Astrocyte (in vitro differentiated cells and primary cell): ENCODE results near the gene SBNO2. TPM values are rescaled to one million over a fixed set of nuclear protein-coding genes. Genes with fewer than 3 reads are reported as not detected.

Experiments used
- DNase-seq: peaks from one replicate; pipeline ENCODE4 v3.0.0-alpha.2; 2010; ENCODE audit warnings: low read depth
- FAIRE-seq: peaks from 2 replicates; lab custom pipeline; 2011; peaks lifted over from hg19 to GRCh38; lab: Jason Lieb, UNC
- H2AFZ ChIP-seq: 2 replicates; pipeline ENCODE4 v1.6.0; 2012; ENCODE audit warnings: low read depth, low read length, inconsistent platforms
- H3K27ac ChIP-seq: 2 replicates; pipeline ENCODE4 v1.5.1; 2011; ENCODE audit warnings: low read depth, low read length, inconsistent platforms
- H3K27me3 ChIP-seq: 2 replicates; pipeline ENCODE4 v1.6.0; 2011; ENCODE audit warnings: low read length, inconsistent platforms; ENCODE audit not compliant: insufficient read depth
- H3K36me3 ChIP-seq: 2 replicates; pipeline ENCODE4 v1.5.1; 2011; ENCODE audit warnings: low read length, inconsistent platforms; ENCODE audit not compliant: insufficient read depth
- H3K4me1 ChIP-seq: 2 replicates; pipeline ENCODE4 v1.5.1; 2011; ENCODE audit warnings: low read length, inconsistent platforms; ENCODE audit not compliant: insufficient read depth
- H3K4me2 ChIP-seq: 2 replicates; pipeline ENCODE4 v1.6.0; 2012; ENCODE audit warnings: low read length, inconsistent platforms
- H3K4me3 ChIP-seq: 2 replicates; pipeline ENCODE4 v1.5.1; 2011; ENCODE audit warnings: low read depth, mild to moderate bottlenecking, low read length, inconsistent platforms; ENCODE audit not compliant: insufficient read depth
- H3K79me2 ChIP-seq: 2 replicates; pipeline ENCODE4 v1.6.0; 2012; ENCODE audit warnings: mild to moderate bottlenecking, low read length, inconsistent platforms; ENCODE audit not compliant: insufficient read depth
- H3K9ac ChIP-seq: 2 replicates; pipeline ENCODE4 v1.6.0; 2012; ENCODE audit warnings: mild to moderate bottlenecking, low read length, inconsistent platforms
- H3K9me3 ChIP-seq: 2 replicates; pipeline ENCODE4 v1.5.1; 2012; ENCODE audit warnings: low read depth, mild to moderate bottlenecking, low read length, inconsistent platforms; ENCODE audit not compliant: insufficient read depth
- H4K20me1 ChIP-seq: 2 replicates; pipeline ENCODE4 v1.6.0; 2012; ENCODE audit warnings: low read length, inconsistent platforms; ENCODE audit not compliant: insufficient read depth
- H3K27ac Mint-ChIP-seq: one replicate; pipeline ENCODE4 v1.8.0; 2021; ENCODE audit warnings: mild to moderate bottlenecking, mixed read lengths; ENCODE audit not compliant: unreplicated experiment
- H3K27me3 Mint-ChIP-seq: one replicate; pipeline ENCODE4 v1.8.0; 2021; ENCODE audit warnings: low read depth, mixed read lengths; ENCODE audit not compliant: unreplicated experiment
- H3K36me3 Mint-ChIP-seq: one replicate; pipeline ENCODE4 v1.8.0; 2021; ENCODE audit warnings: low read depth, mixed read lengths; ENCODE audit not compliant: unreplicated experiment
- H3K4me1 Mint-ChIP-seq: one replicate; pipeline ENCODE4 v1.8.0; 2021; ENCODE audit warnings: low read depth, mixed read lengths; ENCODE audit not compliant: unreplicated experiment
- H3K4me3 Mint-ChIP-seq: one replicate; pipeline ENCODE4 v1.8.0; 2021; ENCODE audit warnings: mild to moderate bottlenecking, moderate library complexity, mixed read lengths; ENCODE audit not compliant: unreplicated experiment
- H3K9me3 Mint-ChIP-seq: one replicate; pipeline ENCODE4 v1.8.0; 2021; ENCODE audit warnings: mild to moderate bottlenecking, mixed read lengths; ENCODE audit not compliant: unreplicated experiment
- CTCF ChIP-seq: IDR thresholded peaks from 2 replicates; pipeline ENCODE4 v1.5.1; 2011; ENCODE audit warnings: low read depth, mild to moderate bottlenecking, inconsistent platforms, low read length, moderate library complexity; ENCODE audit not compliant: insufficient read depth
- EZH2 ChIP-seq: IDR thresholded peaks from 2 replicates; pipeline ENCODE4 v1.6.1; 2012; ENCODE audit warnings: mild to moderate bottlenecking, low read length, inconsistent platforms; ENCODE audit not compliant: insufficient read depth
- total RNA-seq: library from RNA; stranded (reverse); gene quantifications from 2 replicates; pipeline ENCODE4 v1.2.1, GENCODE V29; 2021

The SBNO2 gene
- total RNA-seq, 1 donor from 2014 or later, result 39.3 TPM

- DNase-seq, result no peak
- peaks cover 18% of the 10 kb centered on the region for H3K36me3 Mint-ChIP-seq
- H3K4me3 Mint-ChIP-seq, result no peak overlapping the region
Observed at GRCh38 chr19:1123381-1123780, 50.7 kb downstream of the SBNO2 start.

GRCh38 chr19:1122972-1123363 is 51.1 kb downstream of the SBNO2 start:
- no peaks in the 10 kb centered on the region for H3K9me3 ChIP-seq
- no peak overlapping the region for H3K4me3 Mint-ChIP-seq
- H2AFZ ChIP-seq, result no peak overlapping the region
- H3K4me1 ChIP-seq, result peaks cover 10% of the 10 kb centered on the region
- FAIRE-seq (no peak), DNase-seq (peak; percentile 44)
- H3K27me3 ChIP-seq, result no peaks in the 10 kb centered on the region
- H3K79me2 ChIP-seq, result peaks cover 35% of the 10 kb centered on the region
- peaks cover 9% of the 10 kb centered on the region for H3K36me3 ChIP-seq
- no peak overlapping the region for H3K9ac ChIP-seq
- H3K9me3 Mint-ChIP-seq, result peaks cover 2% of the 10 kb centered on the region
- no peak overlapping the region for H3K27ac Mint-ChIP-seq
- TF ChIP-seq CTCF (no peak), EZH2 (no peak)
- H3K27ac ChIP-seq, result no peak overlapping the region
- H4K20me1 ChIP-seq, result peaks cover 42% of the 10 kb centered on the region
- no peak overlapping the region for H3K4me3 ChIP-seq
- no peaks in the 10 kb centered on the region for H3K4me1 Mint-ChIP-seq
- H3K4me2 ChIP-seq, result no peak overlapping the region
- H3K36me3 Mint-ChIP-seq, result peaks cover 20% of the 10 kb centered on the region
- no peaks in the 10 kb centered on the region for H3K27me3 Mint-ChIP-seq

More at GRCh38 chr19:1123381-1123780, 50.7 kb downstream of the SBNO2 start:
- H3K9me3 ChIP-seq, result no peaks in the 10 kb centered on the region
- Mint-ChIP-seq H3K4me1 (no peaks in the 10 kb centered on the region), H3K9me3 (peaks cover 2% of the 10 kb centered on the region), H3K27me3 (no peaks in the 10 kb centered on the region), H3K27ac (no peak overlapping the region)
- H4K20me1 ChIP-seq, result peaks cover 44% of the 10 kb centered on the region
- H3K4me1 ChIP-seq, result peaks cover 10% of the 10 kb centered on the region
- H3K4me2 ChIP-seq, result no peak overlapping the region
- H3K27ac ChIP-seq, result no peak overlapping the region
- TF ChIP-seq CTCF, result no peak
- TF ChIP-seq EZH2, result no peak
- no peak overlapping the region for H3K9ac ChIP-seq
- peaks cover 9% of the 10 kb centered on the region for H3K36me3 ChIP-seq
- no peak overlapping the region for H3K4me3 ChIP-seq
- no peak overlapping the region for H2AFZ ChIP-seq
- no peak for FAIRE-seq
- no peaks in the 10 kb centered on the region for H3K27me3 ChIP-seq
- peaks cover 39% of the 10 kb centered on the region for H3K79me2 ChIP-seq

GRCh38 chr19:1122021-1122971 is 51.8 kb downstream of the SBNO2 start:
- H3K4me2 ChIP-seq, result no peak overlapping the region
- H4K20me1 ChIP-seq, result peaks cover 35% of the 10 kb centered on the region
- no peaks in the 10 kb centered on the region for H3K27me3 Mint-ChIP-seq
- no peaks in the 10 kb centered on the region for H3K27me3 ChIP-seq
- no peak overlapping the region for H3K4me3 Mint-ChIP-seq
- TF ChIP-seq EZH2 (no peak), CTCF (no peak)
- H3K4me1 Mint-ChIP-seq, result no peaks in the 10 kb centered on the region
- FAIRE-seq, result no peak
- peaks cover 2% of the 10 kb centered on the region for H3K9me3 Mint-ChIP-seq
- no peak overlapping the region for H3K27ac Mint-ChIP-seq
- peaks cover 9% of the 10 kb centered on the region for H3K36me3 ChIP-seq
- H3K4me3 ChIP-seq, result no peak overlapping the region
- H3K9me3 ChIP-seq, result no peaks in the 10 kb centered on the region
- no peak overlapping the region for H3K9ac ChIP-seq
- H3K27ac ChIP-seq, result no peak overlapping the region
- peaks cover 10% of the 10 kb centered on the region for H3K4me1 ChIP-seq
- H2AFZ ChIP-seq, result no peak overlapping the region
- peaks cover 20% of the 10 kb centered on the region for H3K36me3 Mint-ChIP-seq
- DNase-seq, result no peak
- H3K79me2 ChIP-seq, result peaks cover 29% of the 10 kb centered on the region
